DOHH2 (cell line): ENCODE data around the gene FBN3.

Experiments
- H3F3A ChIP-seq: fragments of 200-600 bp; sonication (generic), shearing (Covaris generic); 2 replicates; pipeline ENCODE4 v1.6.0; 2016; ENCODE audit warnings: antibody characterized with exemption, mild to moderate bottlenecking; ENCODE audit not compliant: control insufficient read depth, insufficient read depth
- H3K27ac ChIP-seq: fragments of 200-600 bp; sonication (generic); 2 replicates; pipeline ENCODE4 v1.5.1; 2014; ENCODE audit warnings: low read depth, mild to moderate bottlenecking, low read length, moderate library complexity
- H3K27me3 ChIP-seq: fragments of 200-600 bp; sonication (generic); 2 replicates; pipeline ENCODE4 v1.6.1; 2014; ENCODE audit warnings: mild to moderate bottlenecking, low read length, mixed read lengths; ENCODE audit not compliant: control insufficient read depth
- H3K36me3 ChIP-seq: fragments of 200-600 bp; sonication (generic); 2 replicates; pipeline ENCODE4 v1.6.1; 2014; ENCODE audit warnings: mild to moderate bottlenecking, low read length, moderate library complexity, mixed read lengths; ENCODE audit not compliant: control insufficient read depth
- H3K4me1 ChIP-seq: fragments of 200-600 bp; sonication (generic); 2 replicates; pipeline ENCODE4 v1.6.1; 2014; ENCODE audit warnings: mild to moderate bottlenecking, low read length, mixed read lengths; ENCODE audit not compliant: control insufficient read depth
- H3K4me2 ChIP-seq: fragments of 200-600 bp; sonication (generic); 2 replicates; pipeline ENCODE4 v1.6.0; 2014; ENCODE audit warnings: mild to moderate bottlenecking, low read length, moderate library complexity
- H3K4me3 ChIP-seq: fragments of 200-600 bp; sonication (generic); 2 replicates; pipeline ENCODE4 v1.5.1; 2014; ENCODE audit warnings: mild to moderate bottlenecking, low read length, mixed read lengths
- H3K79me2 ChIP-seq: fragments of 200-600 bp; sonication (generic); 2 replicates; pipeline ENCODE4 v1.6.1; 2014; ENCODE audit warnings: mild to moderate bottlenecking, low read length, mixed read lengths; ENCODE audit not compliant: control insufficient read depth
- H3K9me2 ChIP-seq: fragments of 200-600 bp; sonication (generic); replicated peaks from 2 replicates; pipeline ENCODE4 v1.6.1; 2014; ENCODE audit warnings: mild to moderate bottlenecking, low read length, mixed read lengths; ENCODE audit not compliant: control insufficient read depth
- H3K9me3 ChIP-seq: fragments of 200-600 bp; sonication (generic); 2 replicates; pipeline ENCODE4 v1.6.1; 2014; ENCODE audit warnings: antibody characterized with exemption, low read length, mixed read lengths; ENCODE audit not compliant: control insufficient read depth, insufficient read depth
- H4K20me1 ChIP-seq: fragments of 200-600 bp; sonication (generic); 2 replicates; pipeline ENCODE4 v1.6.0; 2014; ENCODE audit warnings: low read depth, mild to moderate bottlenecking, antibody characterized with exemption, low read length, moderate library complexity; ENCODE audit not compliant: control insufficient read depth, insufficient read depth
- EZH2phosphoT487 ChIP-seq: fragments of 200-600 bp; sonication (generic); IDR thresholded peaks from 2 replicates; pipeline ENCODE4 v1.6.1; 2017; ENCODE audit warnings: borderline replicate concordance, mild to moderate bottlenecking, antibody characterized with exemption, low read length, moderate library complexity, mixed read lengths
- TF ChIP-seq, protein P1 (sequence below): fragments of 200-600 bp; sonication (generic); IDR thresholded peaks from one replicate; pipeline ENCODE4 v1.5.1; 2014; ENCODE audit warnings: antibody characterized with exemption, mild to moderate bottlenecking, low read depth, low read length; ENCODE audit not compliant: poor library complexity, severe bottlenecking

The FBN3 gene

DNA sequence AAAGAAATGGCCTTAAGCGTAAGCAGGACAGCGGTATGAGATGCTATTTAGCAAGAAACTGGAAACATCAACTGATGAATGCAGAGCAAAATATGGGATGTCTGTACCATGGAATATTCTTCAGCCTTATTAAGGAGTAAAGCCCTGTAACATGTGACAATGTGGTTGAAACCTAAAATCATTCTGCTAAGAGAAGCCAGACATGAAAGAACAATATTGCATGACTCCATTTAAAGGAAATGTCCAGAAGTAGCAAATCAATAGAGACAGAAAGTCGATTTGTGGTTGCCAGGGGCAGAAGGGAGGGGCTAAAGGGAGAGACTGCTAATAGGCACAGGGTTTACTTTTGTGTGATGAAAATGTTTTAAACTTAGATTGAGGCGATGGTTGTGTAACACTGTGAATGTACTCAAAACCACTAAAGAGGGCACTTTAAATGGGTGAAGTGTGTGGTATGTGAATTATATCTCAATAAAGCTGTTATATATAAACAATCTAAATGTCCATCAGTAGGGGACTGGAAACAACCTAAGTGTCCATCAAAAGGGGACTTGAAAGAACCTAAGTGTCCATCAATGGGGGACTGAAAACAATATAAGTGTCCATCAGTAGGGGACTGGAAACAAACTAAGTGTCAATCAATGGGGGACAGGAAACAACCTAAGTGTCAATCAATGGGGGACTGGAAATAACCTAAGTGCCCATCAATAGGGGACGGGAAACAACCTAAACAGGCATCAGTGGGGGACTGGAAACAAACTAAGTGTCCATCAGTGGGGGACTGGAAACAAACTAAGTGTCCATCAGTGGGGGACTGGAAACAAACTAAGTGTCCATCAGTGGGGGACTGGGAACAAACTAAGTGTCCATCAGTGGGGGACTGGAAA, 51.5 kb downstream of the FBN3 start:
- Histone ChIP-seq H3K36me3 (no peaks in the 10 kb centered on the region), H3K9me2 (no peaks in the 10 kb centered on the region), H3K9me3 (peaks cover 30% of the 10 kb centered on the region), H3K4me1 (no peaks in the 10 kb centered on the region), H4K20me1 (no peaks in the 10 kb centered on the region), H3K79me2 (no peaks in the 10 kb centered on the region), H3K4me2 (no peak overlapping the region), H3F3A (no peaks in the 10 kb centered on the region), H3K4me3 (no peak overlapping the region), H3K27me3 (no peaks in the 10 kb centered on the region), H3K27ac (no peak overlapping the region)
- TF ChIP-seq EZH2phosphoT487, result no peak
- TF ChIP-seq, protein P1, sequence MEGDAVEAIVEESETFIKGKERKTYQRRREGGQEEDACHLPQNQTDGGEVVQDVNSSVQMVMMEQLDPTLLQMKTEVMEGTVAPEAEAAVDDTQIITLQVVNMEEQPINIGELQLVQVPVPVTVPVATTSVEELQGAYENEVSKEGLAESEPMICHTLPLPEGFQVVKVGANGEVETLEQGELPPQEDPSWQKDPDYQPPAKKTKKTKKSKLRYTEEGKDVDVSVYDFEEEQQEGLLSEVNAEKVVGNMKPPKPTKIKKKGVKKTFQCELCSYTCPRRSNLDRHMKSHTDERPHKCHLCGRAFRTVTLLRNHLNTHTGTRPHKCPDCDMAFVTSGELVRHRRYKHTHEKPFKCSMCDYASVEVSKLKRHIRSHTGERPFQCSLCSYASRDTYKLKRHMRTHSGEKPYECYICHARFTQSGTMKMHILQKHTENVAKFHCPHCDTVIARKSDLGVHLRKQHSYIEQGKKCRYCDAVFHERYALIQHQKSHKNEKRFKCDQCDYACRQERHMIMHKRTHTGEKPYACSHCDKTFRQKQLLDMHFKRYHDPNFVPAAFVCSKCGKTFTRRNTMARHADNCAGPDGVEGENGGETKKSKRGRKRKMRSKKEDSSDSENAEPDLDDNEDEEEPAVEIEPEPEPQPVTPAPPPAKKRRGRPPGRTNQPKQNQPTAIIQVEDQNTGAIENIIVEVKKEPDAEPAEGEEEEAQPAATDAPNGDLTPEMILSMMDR, result no peak

DNA sequence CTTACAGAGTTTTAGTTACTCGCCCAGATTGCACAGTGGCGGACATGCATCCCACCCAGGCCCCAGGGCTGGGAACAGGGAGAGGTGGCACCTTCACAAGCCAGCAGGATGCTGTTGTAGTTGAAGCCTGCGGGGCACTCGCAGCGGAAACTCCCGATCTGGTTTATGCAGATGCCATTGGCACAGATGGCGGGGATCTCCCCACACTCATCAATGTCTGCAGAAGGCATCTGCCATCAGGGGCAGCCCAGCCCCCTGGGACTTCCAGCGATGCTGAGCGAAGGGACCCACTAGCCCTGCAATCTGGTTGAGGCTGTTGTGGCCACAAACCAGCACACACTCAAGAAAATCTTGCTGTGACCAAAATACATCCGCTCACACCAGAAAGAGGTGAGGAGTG, 52.2 kb downstream of the FBN3 start:
- Histone ChIP-seq H3F3A (no peaks in the 10 kb centered on the region), H3K9me3 (peaks cover 30% of the 10 kb centered on the region), H3K4me2 (no peak overlapping the region), H3K4me1 (no peaks in the 10 kb centered on the region), H3K27me3 (no peaks in the 10 kb centered on the region), H4K20me1 (no peaks in the 10 kb centered on the region), H3K9me2 (no peaks in the 10 kb centered on the region), H3K27ac (no peak overlapping the region), H3K79me2 (no peaks in the 10 kb centered on the region), H3K36me3 (no peaks in the 10 kb centered on the region), H3K4me3 (no peak overlapping the region)
- TF ChIP-seq, protein P1, result no peak
- no peak for TF ChIP-seq EZH2phosphoT487

DNA sequence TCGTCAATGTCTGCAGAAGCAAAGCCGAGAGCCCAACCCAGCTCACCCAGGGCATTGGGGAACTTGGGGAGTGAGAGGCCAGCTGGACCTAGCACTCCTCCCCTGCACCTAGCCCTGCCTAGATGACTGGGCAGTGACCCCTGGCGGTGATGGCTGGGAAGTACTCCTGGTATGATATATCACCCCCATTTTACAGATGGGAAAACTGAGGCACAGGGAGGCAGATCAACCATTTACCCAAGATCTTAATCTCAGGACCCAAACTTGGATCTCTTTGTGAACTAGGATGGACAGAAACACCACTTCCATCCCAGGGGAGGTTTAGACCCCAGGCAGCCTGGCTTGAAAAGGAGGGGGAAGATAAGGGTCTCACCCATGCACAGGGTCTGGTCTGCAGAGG, 53.3 kb downstream of the FBN3 start:
- peaks cover 30% of the 10 kb centered on the region for H3K9me3 ChIP-seq
- no peaks in the 10 kb centered on the region for H4K20me1 ChIP-seq
- no peaks in the 10 kb centered on the region for H3F3A ChIP-seq
- no peaks in the 10 kb centered on the region for H3K4me1 ChIP-seq
- TF ChIP-seq, protein P1, result no peak
- TF ChIP-seq EZH2phosphoT487, result no peak
- H3K4me2 ChIP-seq, result no peak overlapping the region
- no peaks in the 10 kb centered on the region for H3K27me3 ChIP-seq
- H3K4me3 ChIP-seq, result no peak overlapping the region
- no peak overlapping the region for H3K27ac ChIP-seq
- H3K9me2 ChIP-seq, result no peaks in the 10 kb centered on the region
- no peaks in the 10 kb centered on the region for H3K79me2 ChIP-seq
- no peaks in the 10 kb centered on the region for H3K36me3 ChIP-seq
